Common myeloid progenitor, CD34-positive (primary cell): ENCODE data around the gene CRIP2.

Experiments used
- CTCF ChIA-PET: fragments of 350-600 bp; sonication (Branson Sonifier 250); formaldehyde crosslinking; loops from one replicate; lab custom pipeline; 2021; ENCODE audit warnings: antibody characterized with exemption; lab: Charles Lee
- POLR2A ChIA-PET: fragments of 350-600 bp; sonication (Branson Sonifier 250); formaldehyde crosslinking; loops from one replicate; lab custom pipeline; 2021; ENCODE audit warnings: antibody characterized with exemption; lab: Charles Lee
- DNase-seq, 3 donors: peaks; one replicate each; pipeline versions ENCODE4 v3.0.0 to v3.0.0-alpha.2; 2013
- H3K27ac ChIP-seq, 2 experiments: 1 replicate in 1 of 2; 2 replicates in 1 of 2; pipeline ENCODE4 v1.7.0; 2013; ENCODE audit warnings: inconsistent platforms in 2 of 2, low read length in 2 of 2, mild to moderate bottlenecking in 2 of 2, low read depth in 1 of 2, moderate library complexity in 1 of 2; ENCODE audit not compliant: severe bottlenecking in 2 of 2, insufficient read depth in 1 of 2, poor library complexity in 1 of 2
- H3K27me3 ChIP-seq, 5 experiments: replicated peaks in 2 of 5; 1 replicate in 3 of 5; 2 replicates in 2 of 5; pipeline versions ENCODE4 v1.6.1 to v1.7.0; 2013; ENCODE audit warnings: low read length in 4 of 5, mild to moderate bottlenecking in 2 of 5, moderate library complexity in 2 of 5, inconsistent platforms in 1 of 5; ENCODE audit not compliant: insufficient read depth in 5 of 5, control insufficient read depth in 4 of 5
- H3K36me3 ChIP-seq, 4 experiments: 1 replicate in 2 of 4; 2 replicates in 2 of 4; pipeline versions ENCODE4 v1.6.1 to v1.7.0; 2013; ENCODE audit warnings: low read length in 3 of 4, control low read depth in 1 of 4, mild to moderate bottlenecking in 1 of 4; ENCODE audit not compliant: control insufficient read depth in 4 of 4, insufficient read depth in 4 of 4
- H3K4me1 ChIP-seq, 4 experiments: 1 replicate in 3 of 4; 2 replicates in 1 of 4; pipeline versions ENCODE4 v1.6.1 to v1.7.1; 2013; ENCODE audit warnings: low read length in 3 of 4, mild to moderate bottlenecking in 3 of 4, control low read depth in 1 of 4, inconsistent platforms in 1 of 4, moderate library complexity in 1 of 4; ENCODE audit not compliant: control insufficient read depth in 4 of 4, insufficient read depth in 4 of 4; ENCODE audit errors: control extremely low read depth in 1 of 4
- H3K4me3 ChIP-seq, 7 experiments: 1 replicate in 4 of 7; 2 replicates in 3 of 7; pipeline versions ENCODE4 v1.5.1 to v1.7.0; 2013; ENCODE audit warnings: mild to moderate bottlenecking in 7 of 7, low read length in 6 of 7, moderate library complexity in 6 of 7, inconsistent platforms in 2 of 7, low read depth in 2 of 7, control low read depth in 1 of 7; ENCODE audit not compliant: insufficient read depth in 4 of 7, control insufficient read depth in 1 of 7; ENCODE audit errors: extremely low read depth in 1 of 7
- H3K9me3 ChIP-seq, 5 experiments: 1 replicate in 4 of 5; 2 replicates in 1 of 5; pipeline versions ENCODE4 v1.6.1 to v1.7.1; 2013; ENCODE audit warnings: low read length in 4 of 5, mild to moderate bottlenecking in 2 of 5, inconsistent platforms in 1 of 5, low read depth in 1 of 5, moderate library complexity in 1 of 5; ENCODE audit not compliant: control insufficient read depth in 4 of 5, insufficient read depth in 2 of 5; ENCODE audit errors: control extremely low read depth in 1 of 5
- WGBS: methylation state at CpG from one replicate; pipeline ENCODE4 v1.1.5; 2013; ENCODE audit not compliant: insufficient coverage; 5-methylcytosine and 5-hydroxymethylcytosine counted together

Gene CRIP2

DNA sequence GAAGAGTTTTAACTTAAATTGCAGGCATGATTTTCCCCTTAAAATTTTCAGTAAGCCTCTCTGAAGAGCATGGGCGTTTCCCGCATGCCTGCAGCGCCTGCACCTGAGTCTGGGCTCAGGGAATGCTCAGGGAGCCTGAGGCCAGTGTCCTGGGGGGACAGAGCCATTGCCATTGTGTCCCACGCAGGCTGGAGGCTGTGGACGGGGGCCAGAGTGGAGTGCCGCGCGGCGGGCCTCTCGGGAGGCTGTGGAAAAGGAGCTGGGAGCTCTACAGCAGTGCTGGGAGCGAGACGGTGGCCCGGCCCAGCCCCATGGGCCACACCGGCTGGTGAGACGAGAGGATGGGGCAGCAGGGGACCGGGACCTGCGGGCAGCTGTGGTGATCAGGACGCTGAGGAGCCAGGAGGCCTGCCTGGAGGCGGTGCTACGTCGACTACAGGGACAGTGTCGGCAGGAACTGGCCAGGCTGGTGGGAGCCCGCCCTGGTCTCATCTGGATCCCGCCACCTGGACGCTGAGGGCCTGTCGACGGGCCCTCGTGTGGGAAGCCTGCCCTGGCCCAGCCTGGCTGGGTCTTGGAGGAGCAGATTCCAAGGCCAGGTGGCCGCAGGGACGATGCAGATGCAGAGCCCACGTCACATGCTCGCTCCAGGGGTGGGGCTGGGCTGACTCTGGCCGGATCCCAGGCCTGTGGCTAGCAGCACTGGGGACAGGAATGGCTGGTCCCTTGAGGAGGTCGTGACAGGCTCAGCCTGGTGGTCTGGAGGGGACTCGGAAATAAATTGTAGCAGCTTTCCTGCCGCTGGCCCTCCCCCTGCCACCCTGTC is 24.0 kb downstream of the CRIP2 start:
- CTCF ChIA-PET, result no interaction called here
- no peak for DNase-seq
- Histone ChIP-seq H3K36me3 (peaks cover 0 to 5% (median 2%) of the 10 kb centered on the region in 4 experiments), H3K9me3 (no peaks in the 10 kb centered on the region), H3K4me3 (no peak overlapping the region), H3K27me3 (no peaks in the 10 kb centered on the region), H3K4me1 (no peaks in the 10 kb centered on the region), H3K27ac (no peak overlapping the region)
- POLR2A ChIA-PET, result no interaction called here
- WGBS, result 98% methylated on average over 34 of the region's 36 CpGs

DNA sequence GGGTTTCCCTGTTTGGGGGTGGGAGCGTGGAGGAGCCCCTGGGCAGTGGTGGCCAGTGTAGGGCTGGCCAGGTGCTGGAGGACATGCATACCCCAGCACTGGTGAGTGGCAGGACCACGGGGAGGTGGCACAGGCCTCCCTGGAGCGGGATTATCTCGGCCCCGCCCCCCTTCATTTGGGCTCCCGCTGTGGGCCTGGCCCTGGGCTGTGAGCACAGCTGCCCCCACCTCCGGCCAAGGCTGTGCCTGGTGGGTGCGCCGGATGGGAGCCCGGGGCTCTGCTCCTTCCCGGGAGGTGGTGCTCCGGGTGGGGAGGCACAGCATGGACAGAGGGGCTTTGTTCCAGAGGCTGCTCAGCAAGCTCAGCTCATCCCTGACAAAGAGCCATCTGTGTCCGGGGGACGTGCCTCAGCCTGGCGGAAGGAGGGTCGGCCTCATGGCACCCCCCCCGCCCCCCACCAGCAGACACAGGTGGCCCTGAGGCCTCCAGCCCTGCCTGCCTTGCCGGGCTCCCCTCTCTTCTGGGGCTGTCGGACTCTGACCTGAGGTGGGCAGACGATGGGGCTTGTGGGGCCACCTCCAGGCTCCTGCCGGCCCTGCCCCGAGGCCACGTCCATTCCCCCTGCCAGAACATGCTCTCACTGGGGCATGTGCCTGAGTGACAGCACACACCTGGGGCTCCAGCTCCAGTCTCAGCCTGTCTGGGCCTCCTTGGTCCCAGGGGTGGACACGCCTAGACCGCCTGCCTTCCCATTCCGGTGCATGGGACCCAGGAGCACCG is 24.8 kb downstream of the CRIP2 start:
- POLR2A ChIA-PET, result no interaction called here

DNA sequence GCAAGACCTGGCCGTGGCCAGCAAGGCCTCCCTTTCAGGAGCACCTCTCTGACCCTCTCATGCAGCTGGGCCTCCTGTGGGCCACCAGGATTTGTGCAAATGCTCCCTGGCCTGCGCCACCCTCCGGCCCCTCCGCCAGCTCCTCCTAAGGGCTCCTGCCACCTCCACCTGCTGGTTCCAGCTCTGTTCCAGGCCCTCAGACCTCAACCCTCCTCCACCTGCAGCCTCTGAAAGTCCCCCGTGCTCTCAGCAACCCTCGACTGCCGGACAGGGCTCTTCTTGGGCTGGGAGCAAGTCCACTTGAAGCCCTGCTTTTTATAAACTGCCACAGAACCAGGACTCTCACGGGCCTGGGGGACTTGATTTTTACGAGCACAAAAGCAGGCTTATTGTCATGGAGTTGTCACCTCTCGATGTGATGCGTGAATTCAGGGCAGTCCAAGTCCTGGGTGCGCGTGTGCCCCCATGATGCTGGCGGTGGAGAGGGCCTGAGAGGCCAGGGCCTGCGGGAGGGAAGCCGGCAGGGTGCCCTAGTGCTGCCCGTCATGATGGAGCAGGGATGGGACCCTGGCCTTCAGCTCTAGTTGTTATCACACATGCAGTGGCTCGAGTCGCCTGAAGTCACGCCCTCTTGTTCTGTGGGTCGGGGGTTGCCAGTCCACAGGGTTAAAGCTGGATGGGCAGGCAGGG is 25.6 kb downstream of the CRIP2 start:
- Histone ChIP-seq H3K36me3 (peaks cover 0 to 2% (median 0%) of the 10 kb centered on the region in 4 experiments), H3K27ac (no peak overlapping the region), H3K4me1 (no peaks in the 10 kb centered on the region), H3K9me3 (no peaks in the 10 kb centered on the region), H3K27me3 (no peaks in the 10 kb centered on the region), H3K4me3 (no peak overlapping the region)
- no peak for DNase-seq
- ChIA-PET POLR2A (no interaction called here), CTCF (interaction anchor here (1.5 to 2.0 kb wide), 2 partner anchors 10 to 28 kb away, joined by 3 to 6 read pairs; no protein-coding TSS in a partner anchor)
- WGBS, result 91% methylated on average over 20 of the region's 21 CpGs

More for the DNA sequence above, 24.8 kb downstream of the CRIP2 start:
- H3K36me3 ChIP-seq, result peaks cover 0 to 2% (median under 1%) of the 10 kb centered on the region in 4 experiments
- H3K9me3 ChIP-seq, result no peaks in the 10 kb centered on the region
- H3K4me1 ChIP-seq, result no peaks in the 10 kb centered on the region
- no peak overlapping the region for H3K27ac ChIP-seq
- H3K27me3 ChIP-seq, result no peaks in the 10 kb centered on the region
- no peak overlapping the region for H3K4me3 ChIP-seq
- no peak for DNase-seq
- CTCF ChIA-PET, result interaction anchor here (2.0 kb wide), 1 partner anchor 11 kb away, joined by 6 read pairs; no protein-coding TSS in a partner anchor
- WGBS, result 94% methylated on average over 14 of the region's 27 CpGs

DNA sequence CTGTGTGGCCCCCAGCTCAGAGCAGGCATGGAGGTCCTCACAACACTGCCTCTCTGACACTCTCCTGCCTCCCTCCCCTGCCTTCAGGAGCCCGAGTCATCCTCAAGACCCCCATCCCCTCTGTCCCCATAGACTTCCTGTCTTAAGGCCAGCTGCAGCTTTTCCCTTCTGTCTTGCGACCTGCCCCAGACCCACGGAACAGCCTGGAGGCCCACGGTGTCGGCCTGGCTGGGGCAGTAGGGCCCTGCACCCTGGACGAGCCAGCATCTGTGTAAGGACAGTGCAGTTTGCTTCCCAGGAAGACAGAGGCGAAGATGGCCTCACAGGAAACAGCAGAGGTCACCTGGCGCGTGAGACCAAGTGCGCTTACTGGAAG is 26.1 kb downstream of the CRIP2 start:
- Histone ChIP-seq H3K36me3 (peaks cover 0 to 2% (median 0%) of the 10 kb centered on the region in 4 experiments), H3K4me1 (no peaks in the 10 kb centered on the region), H3K9me3 (no peaks in the 10 kb centered on the region), H3K4me3 (no peak overlapping the region), H3K27me3 (no peaks in the 10 kb centered on the region), H3K27ac (no peak overlapping the region)
- POLR2A ChIA-PET, result no interaction called here
- CTCF ChIA-PET, result interaction anchor here (1.5 to 2.0 kb wide), 2 partner anchors 10 to 28 kb away, joined by 3 to 6 read pairs; no protein-coding TSS in a partner anchor
- 73% methylated on average over 10 of the region's 10 CpGs for WGBS
- DNase-seq, result no peak

DNA sequence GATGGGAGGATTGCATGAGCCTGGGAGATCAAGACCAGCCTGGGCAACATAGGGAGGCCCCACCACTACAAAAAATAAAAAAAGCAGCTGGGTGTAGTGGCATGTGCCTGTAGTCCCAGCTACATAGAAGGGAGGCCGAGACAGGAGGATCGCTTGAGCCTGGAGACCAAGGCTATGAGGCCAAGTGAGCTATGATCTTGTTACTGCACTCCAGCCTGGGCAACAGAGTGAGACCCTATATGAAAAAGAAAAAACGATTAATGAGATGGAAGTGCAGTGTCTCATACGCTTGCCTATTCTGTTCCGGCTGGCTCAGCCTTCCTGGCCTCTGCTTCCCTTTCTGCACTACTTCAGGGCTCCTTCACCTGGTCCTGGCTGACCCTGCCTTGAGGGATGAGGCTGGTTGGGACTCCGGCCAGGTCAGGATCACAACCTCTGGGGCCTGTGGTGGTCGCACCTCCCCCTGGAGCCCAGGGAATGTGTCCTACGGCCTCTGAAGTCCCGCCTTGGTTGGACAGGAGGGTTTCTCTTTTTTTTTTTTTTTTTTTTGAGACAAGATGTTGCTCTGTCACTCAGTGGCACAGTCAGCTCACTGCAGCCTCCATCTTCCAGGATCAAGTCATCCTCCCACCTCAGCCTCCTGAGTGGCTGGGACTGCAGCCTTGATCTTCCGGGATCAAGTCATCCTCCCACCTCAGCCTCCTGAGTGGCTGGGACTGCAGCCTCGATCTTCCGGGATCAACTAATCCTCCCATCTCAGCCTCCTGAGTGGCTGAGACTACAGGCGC is 27.1 kb downstream of the CRIP2 start:
- no peak overlapping the region for H3K4me3 ChIP-seq
- H3K36me3 ChIP-seq, result peaks cover 0 to 2% (median 0%) of the 10 kb centered on the region in 4 experiments
- WGBS, result 94% methylated on average over 6 of the region's 13 CpGs
- H3K27ac ChIP-seq, result no peak overlapping the region
- H3K27me3 ChIP-seq, result peaks cover 0 to 5% (median 0%) of the 10 kb centered on the region in 5 experiments
- no peaks in the 10 kb centered on the region for H3K9me3 ChIP-seq
- CTCF ChIA-PET, result interaction anchor here (0.5 to 2.0 kb wide), 3 partner anchors 9 to 27 kb away, joined by 3 to 6 read pairs (median 3); no protein-coding TSS in a partner anchor
- DNase-seq, result no peak
- POLR2A ChIA-PET, result no interaction called here
- no peaks in the 10 kb centered on the region for H3K4me1 ChIP-seq

DNA sequence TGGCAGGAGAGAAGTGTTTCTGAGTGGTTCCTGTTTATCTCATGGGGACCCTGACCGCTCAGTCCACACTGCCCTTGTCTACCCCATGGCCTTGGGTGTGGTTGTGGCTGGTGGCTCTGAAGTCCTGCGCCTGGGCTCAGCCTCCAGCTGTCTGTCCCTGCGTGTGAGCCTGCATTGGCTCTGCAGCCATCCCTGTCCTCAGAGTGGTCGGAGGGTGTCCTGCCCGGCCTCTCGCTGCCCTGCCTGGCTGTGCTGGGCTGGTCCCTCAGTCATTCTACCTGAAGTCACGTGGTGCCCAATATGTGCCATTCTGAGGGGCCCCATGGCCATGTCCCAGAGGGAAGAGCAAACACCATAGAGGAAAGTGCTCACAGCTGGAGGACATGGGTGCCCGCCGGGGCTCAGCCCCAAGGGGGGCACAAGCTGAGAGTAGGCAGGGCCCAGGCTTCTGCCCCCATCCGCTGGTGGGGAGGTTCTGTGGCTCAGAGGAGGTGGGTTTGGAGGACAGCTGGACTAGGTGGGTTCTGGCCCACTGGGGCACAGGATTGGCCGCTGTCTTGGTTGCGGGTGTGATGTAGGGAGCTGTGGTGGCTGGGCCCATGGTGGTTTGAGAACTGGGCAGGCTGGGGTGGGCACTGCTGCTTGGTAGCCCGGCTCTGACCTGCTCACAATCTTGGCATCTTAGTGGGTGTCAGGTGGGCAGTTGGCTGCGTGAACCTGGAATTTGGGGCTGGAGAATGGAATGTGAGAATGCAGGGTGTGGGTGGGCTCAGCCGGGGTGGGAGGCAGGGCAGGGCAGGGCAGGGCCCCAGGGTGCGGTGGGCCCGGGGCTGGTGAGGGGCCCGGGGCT is 28.1 kb downstream of the CRIP2 start:
- WGBS, result 96% methylated on average over 17 of the region's 18 CpGs
- peaks cover 0 to 11% (median 2%) of the 10 kb centered on the region in 5 experiments for H3K27me3 ChIP-seq
- H3K9me3 ChIP-seq, result no peaks in the 10 kb centered on the region
- no peak overlapping the region for H3K27ac ChIP-seq
- no peak for DNase-seq
- peaks cover 0 to 2% (median 0%) of the 10 kb centered on the region in 4 experiments for H3K36me3 ChIP-seq
- no peak overlapping the region for H3K4me3 ChIP-seq
- H3K4me1 ChIP-seq, result peaks cover 0 to 6% (median 2%) of the 10 kb centered on the region in 4 experiments
- ChIA-PET POLR2A (no interaction called here), CTCF (no interaction called here)
